ENCODE data around the gene GFOD1. TPM values are rescaled to one million over a fixed set of nuclear protein-coding genes. Genes with fewer than 3 reads are reported as not detected.

The GFOD1 gene
- total RNA-seq, 2 experiments from 2014 or later = 22.6 to 35.0 TPM

- H2AFZ ChIP-seq (ENCODE audit: low read length) = no peak overlapping the region
Observed at GRCh38 chr6:13360671-13361540, 126.5 kb downstream of the GFOD1 start.

GRCh38 chr6:13359287-13359686, 128.1 kb downstream of the GFOD1 start:
- Histone ChIP-seq H4K20me1 (ENCODE audit: insufficient read depth, low read length) (no peaks in the 10 kb centered on the region), H3K9me2 (ENCODE audit: insufficient read depth, low read length) (no peaks in the 10 kb centered on the region), H3K36me3 (ENCODE audit: insufficient read depth, low read length) (peaks cover 10% of the 10 kb centered on the region), H3K4me3 (ENCODE audit: low read depth, low read length, poor library complexity, severe bottlenecking) (no peak overlapping the region), H3K27ac (ENCODE audit: low read depth, low read length, poor library complexity, severe bottlenecking) (no peak overlapping the region), H3K9me3 (ENCODE audit: low read length) (no peaks in the 10 kb centered on the region), H3K4me1 (ENCODE audit: insufficient read depth, low read length, poor library complexity, severe bottlenecking) (peaks cover 65% of the 10 kb centered on the region), H3K79me2 (ENCODE audit: insufficient read depth, low read depth, low read length) (no peaks in the 10 kb centered on the region), H3K4me2 (ENCODE audit: low read length) (no peak overlapping the region), H2AFZ (ENCODE audit: low read length) (no peak overlapping the region)
- POLR2A ChIA-PET = interaction anchor here (0.6 to 1.9 kb wide), 3 partner anchors 14 to 204 kb away, joined by 3 to 8 read pairs (median 5); no protein-coding TSS in a partner anchor
- BruUV-seq (replicated peaks) = no TSS peak
- intact Hi-C loops (cut with micrococcal nuclease; ENCODE audit: unreplicated experiment) = loop anchor here (5.0 kb wide), 4 partner anchors 103 to 253 kb away; partner anchors contain the start of gene GFOD1
- CTCF ChIA-PET (ENCODE audit: unreplicated experiment) = no interaction called here
- no peak for TF ChIP-seq CTCF (conservative IDR thresholded peaks at IDR 0.05; ENCODE audit: low read length)
- DNase-seq (ENCODE audit: low spot score) = no peak

More at GRCh38 chr6:13360671-13361540, 126.5 kb downstream of the GFOD1 start:
- Histone ChIP-seq H3K4me1 (ENCODE audit: insufficient read depth, low read length, poor library complexity, severe bottlenecking) (peaks cover 49% of the 10 kb centered on the region), H3K79me2 (ENCODE audit: insufficient read depth, low read depth, low read length) (no peaks in the 10 kb centered on the region), H3K4me3 (ENCODE audit: low read depth, low read length, poor library complexity, severe bottlenecking) (no peak overlapping the region), H4K20me1 (ENCODE audit: insufficient read depth, low read length) (no peaks in the 10 kb centered on the region), H3K4me2 (ENCODE audit: low read length) (no peak overlapping the region), H3K9me2 (ENCODE audit: insufficient read depth, low read length) (no peaks in the 10 kb centered on the region), H3K9me3 (ENCODE audit: low read length) (no peaks in the 10 kb centered on the region), H3K27ac (ENCODE audit: low read depth, low read length, poor library complexity, severe bottlenecking) (no peak overlapping the region), H3K36me3 (ENCODE audit: insufficient read depth, low read length) (peaks cover 22% of the 10 kb centered on the region)
- POLR2A ChIA-PET = interaction anchor here (0.7 to 1.4 kb wide), 2 partner anchors 19 to 76 kb away, joined by 3 read pairs; no protein-coding TSS in a partner anchor
- intact Hi-C loops (cut with micrococcal nuclease; ENCODE audit: unreplicated experiment) = no loop called here
- DNase-seq (ENCODE audit: low spot score) = no peak
- no peak for TF ChIP-seq CTCF (conservative IDR thresholded peaks at IDR 0.05; ENCODE audit: low read length)
- TF ChIP-seq EZH2phosphoT487 (IDR thresholded peaks at IDR 0.05; ENCODE audit: borderline replicate concordance, low read depth, low read length) = no peak
- no TSS peak for BruUV-seq (replicated peaks)
- CTCF ChIA-PET (ENCODE audit: unreplicated experiment) = no interaction called here

GRCh38 chr6:13358511-13358910, 128.9 kb downstream of the GFOD1 start:
- Histone ChIP-seq H3K9me2 (ENCODE audit: insufficient read depth, low read length) (no peaks in the 10 kb centered on the region), H4K20me1 (ENCODE audit: insufficient read depth, low read length) (no peaks in the 10 kb centered on the region), H3K79me2 (ENCODE audit: insufficient read depth, low read depth, low read length) (no peaks in the 10 kb centered on the region), H3K4me1 (ENCODE audit: insufficient read depth, low read length, poor library complexity, severe bottlenecking) (peaks cover 67% of the 10 kb centered on the region), H3K27ac (ENCODE audit: low read depth, low read length, poor library complexity, severe bottlenecking) (no peak overlapping the region), H3K36me3 (ENCODE audit: insufficient read depth, low read length) (peaks cover 10% of the 10 kb centered on the region), H3K4me3 (ENCODE audit: low read depth, low read length, poor library complexity, severe bottlenecking) (no peak overlapping the region), H3K9me3 (ENCODE audit: low read length) (no peaks in the 10 kb centered on the region), H2AFZ (ENCODE audit: low read length) (no peak overlapping the region), H3K4me2 (ENCODE audit: low read length) (no peak overlapping the region)
- DNase-seq (ENCODE audit: low spot score) = no peak
- intact Hi-C loops (cut with micrococcal nuclease; ENCODE audit: unreplicated experiment) = loop anchor here (5.0 kb wide), 4 partner anchors 104 to 254 kb away; partner anchors contain the start of gene GFOD1
- 0 out of 2 replicates have a peak, but pooled peaks have one; percentile 14 for TF ChIP-seq CTCF (conservative IDR thresholded peaks at IDR 0.05; ENCODE audit: low read length)
- TF ChIP-seq EZH2phosphoT487 (IDR thresholded peaks at IDR 0.05; ENCODE audit: borderline replicate concordance, low read depth, low read length) = no peak
- BruUV-seq (replicated peaks) = no TSS peak
- CTCF ChIA-PET (ENCODE audit: unreplicated experiment) = no interaction called here
- POLR2A ChIA-PET = interaction anchor here (0.9 to 2.2 kb wide), 14 partner anchors 10 to 346 kb away, joined by 3 to 10 read pairs (median 4); partner anchors contain the start of genes SIRT5 and TBC1D7

All from OCI-LY7 (cell line).